SK-N-SH (cell line): ENCODE results near the gene RCAN1. TPM values are rescaled to one million over a fixed set of nuclear protein-coding genes. Genes with fewer than 3 reads are reported as not detected.
"Not testable (repeated sequence)": the region's sequence is repeated elsewhere in the genome, so short reads cannot be mapped to it uniquely, and the experiment has no call there.

Experiments used
- CTCF ChIA-PET: fragments of 300-600, 350-600 bp; formaldehyde crosslinking; extraction: SDS; loops from one replicate; lab custom pipeline; 2021; lab: Yijun Ruan, JAX
- POLR2A ChIA-PET: fragments of 350-600 bp; sonication (Branson Sonifier 250); formaldehyde crosslinking; extraction: SDS; loops from one replicate; lab custom pipeline; 2020; ENCODE audit warnings: antibody characterized with exemption, inconsistent platforms; lab: Yijun Ruan, JAX
- DNase-seq: peaks from one replicate; pipeline ENCODE4 v3.0.0; 2012
- H2AFZ ChIP-seq: fragments of 200-600 bp; sonication (generic); 2 replicates; pipeline ENCODE4 v1.8.1; 2016; ENCODE audit warnings: antibody characterized with exemption, mild to moderate bottlenecking, low read depth
- H3F3A ChIP-seq: fragments of 200-600 bp; sonication (generic); replicated peaks from 2 replicates; pipeline ENCODE3; 2016; ENCODE audit warnings: antibody characterized with exemption, mild to moderate bottlenecking; ENCODE audit not compliant: insufficient read depth
- H3K27ac ChIP-seq, 2 experiments: fragments of 200-500 bp in 1 of 2; fragments of 200-600 bp in 1 of 2; sonication (Bioruptor generic) in 1 of 2; sonication (generic), shearing (Covaris generic) in 1 of 2; 2 replicates each; pipeline versions ENCODE4 v1.5.1 to v1.6.1; 2014 to 2016; ENCODE audit warnings: low read depth in 2 of 2, inconsistent platforms in 1 of 2, low read length in 1 of 2, mild to moderate bottlenecking in 1 of 2, mixed read lengths in 1 of 2
- H3K27me3 ChIP-seq: fragments of 200-600 bp; sonication (generic), shearing (Covaris generic); 2 replicates; pipeline ENCODE4 v1.6.1; 2016; ENCODE audit warnings: mixed run types; ENCODE audit not compliant: insufficient read depth
- H3K36me3 ChIP-seq, 2 experiments: fragments of 200-500 bp in 1 of 2; fragments of 200-600 bp in 1 of 2; sonication (Bioruptor generic) in 1 of 2; sonication (generic) in 1 of 2; replicated peaks in 1 of 2; 2 replicates each; pipeline versions ENCODE3 to v1.5.1; 2014 to 2016; ENCODE audit warnings: low read length in 1 of 2, mild to moderate bottlenecking in 1 of 2; ENCODE audit not compliant: insufficient read depth in 2 of 2, control insufficient read depth in 1 of 2
- H3K4me1 ChIP-seq, 2 experiments: fragments of 200-500 bp in 1 of 2; fragments of 200-600 bp in 1 of 2; sonication (Bioruptor generic) in 1 of 2; sonication (generic), shearing (Covaris generic) in 1 of 2; 2 replicates each; pipeline versions ENCODE4 v1.5.1 to v1.6.1; 2014 to 2016; ENCODE audit warnings: low read depth in 1 of 2, low read length in 1 of 2, mixed run types in 1 of 2; ENCODE audit not compliant: insufficient read depth in 2 of 2, control insufficient read depth in 1 of 2
- H3K4me2 ChIP-seq: fragments of 200-600 bp; sonication (generic), shearing (Covaris generic); 2 replicates; pipeline ENCODE4 v1.6.1; 2017; ENCODE audit warnings: mixed run types
- H3K4me3 ChIP-seq, 2 experiments: fragments of 200-500 bp in 1 of 2; fragments of 200-600 bp in 1 of 2; sonication (Bioruptor generic) in 1 of 2; sonication (generic), shearing (Covaris generic) in 1 of 2; 2 replicates each; pipeline versions ENCODE4 v1.5.1 to v1.8.1; 2014 to 2016; ENCODE audit warnings: low read depth in 2 of 2, inconsistent platforms in 1 of 2, low read length in 1 of 2, mild to moderate bottlenecking in 1 of 2, mixed read lengths in 1 of 2, moderate library complexity in 1 of 2
- H3K79me2 ChIP-seq: fragments of 200-600 bp; sonication (generic); 2 replicates; pipeline ENCODE4 v1.8.1; 2017; ENCODE audit warnings: mild to moderate bottlenecking; ENCODE audit not compliant: insufficient read depth
- H3K9ac ChIP-seq: fragments of 200-600 bp; sonication (generic); 2 replicates; pipeline ENCODE4 v1.6.1; 2017; ENCODE audit warnings: mixed run types
- H3K9me2 ChIP-seq: fragments of 200-600 bp; sonication (generic); 2 replicates; pipeline ENCODE4 v1.6.1; 2017; ENCODE audit warnings: mixed run types
- H3K9me3 ChIP-seq: fragments of 200-600 bp; sonication (generic); 2 replicates; pipeline ENCODE4 v1.6.1; 2017; ENCODE audit warnings: mixed run types, mild to moderate bottlenecking, moderate library complexity
- H4K20me1 ChIP-seq: fragments of 200-600 bp; sonication (generic); 2 replicates; pipeline ENCODE4 v1.6.1; 2017; ENCODE audit warnings: mild to moderate bottlenecking, mixed run types; ENCODE audit not compliant: insufficient read depth
- ELF1 ChIP-seq: IDR thresholded peaks from 2 replicates; pipeline ENCODE4 v1.4.0; 2012
- FOXJ3 ChIP-seq: sonication (generic); formaldehyde crosslinking; IDR thresholded peaks from 2 replicates; pipeline ENCODE4 v1.5.1; 2020; ENCODE audit warnings: mild to moderate bottlenecking, missing genetic modification reagents
- IRF3 ChIP-seq: fragments of 150-350 bp; IDR thresholded peaks from 2 replicates; pipeline ENCODE4 v1.6.1; 2016; ENCODE audit warnings: mild to moderate bottlenecking, low read depth, low read length
- MXI1 ChIP-seq: IDR thresholded peaks from 2 replicates; pipeline ENCODE4 v1.6.1; 2012; ENCODE audit warnings: mild to moderate bottlenecking, low read depth, low read length, improper control_type of control experiment
- POLR2AphosphoS5 ChIP-seq: IDR thresholded peaks from 2 replicates; pipeline ENCODE4 v1.6.1; 2012; ENCODE audit warnings: low read depth, low read length
- SIN3A ChIP-seq: IDR thresholded peaks from 2 replicates; pipeline ENCODE4 v1.6.1; 2012; ENCODE audit warnings: low read depth, mild to moderate bottlenecking, low read length, moderate library complexity, borderline replicate concordance
- USF1 ChIP-seq: IDR thresholded peaks from 2 replicates; pipeline ENCODE4 v1.4.0; 2012; ENCODE audit warnings: low read depth, borderline replicate concordance
- USF2 ChIP-seq: fragments of 150-350 bp; IDR thresholded peaks from 2 replicates; pipeline ENCODE4 v1.6.1; 2017; ENCODE audit warnings: antibody characterized with exemption, low read length, low read depth, borderline replicate concordance
- WGBS: methylation state at CpG from one replicate; pipeline ENCODE4 v1.1.6; 2017; ENCODE audit warnings: low lambda C conversion rate; 5-methylcytosine and 5-hydroxymethylcytosine counted together
- polyA plus RNA-seq, 3 experiments: library from polyadenylated mRNA; depleted of rRNA; stranded (reverse); fragments of >200 nt; gene quantifications; 2 replicates each; pipeline ENCODE4 v1.2.3, GENCODE V29; 2012

Gene RCAN1
- polyA plus RNA-seq, 1 of the 3 experiments (the other 2 are of a cell fraction), result 16.7 TPM

- 8% methylated on average over 3 of the region's 3 CpGs for WGBS
- Histone ChIP-seq H2AFZ (no peak overlapping the region), H4K20me1 (no peaks in the 10 kb centered on the region), H3K4me3 (no peak overlapping the region), H3F3A (no peaks in the 10 kb centered on the region), H3K27me3 (0 out of 2 replicates have a peak, but pooled peaks cover 4% of the 10 kb centered on the region), H3K4me1 (no peaks in the 10 kb centered on the region), H3K27ac (no peak overlapping the region), H3K9ac (no peak overlapping the region), H3K79me2 (no peaks in the 10 kb centered on the region), H3K36me3 (no peaks in the 10 kb centered on the region), H3K4me2 (no peak overlapping the region), H3K9me3 (no peaks in the 10 kb centered on the region; the same call in 1 of the 2 replicates), H3K9me2 (no peaks in the 10 kb centered on the region)
- ChIA-PET CTCF (interaction anchor here (0.6 to 1.2 kb wide), 2 partner anchors 9 to 19 kb away, joined by 3 to 4 read pairs; no protein-coding TSS in a partner anchor), POLR2A (no interaction called here)
- TF ChIP-seq USF1 (no peak), POLR2AphosphoS5 (no peak), USF2 (no peak), ELF1 (no peak), FOXJ3 (CRISPR knock-in tag) (no peak), IRF3 (no peak), SIN3A (no peak), MXI1 (no peak)
- DNase-seq, result no peak
These were observed 116.3 kb downstream of the RCAN1 start for GRCh38 chr21:34498623-34499022.

- H3K9me3 ChIP-seq, DNase-seq, H4K20me1 ChIP-seq, H3K27me3 ChIP-seq, H3K4me2 ChIP-seq, H3K9ac ChIP-seq, H3K4me1 ChIP-seq, H3F3A ChIP-seq, POLR2A ChIA-PET, H3K9me2 ChIP-seq, H2AFZ ChIP-seq, H3K79me2 ChIP-seq, H3K27ac ChIP-seq, H3K36me3 ChIP-seq, CTCF ChIA-PET, H3K4me3 ChIP-seq: not testable (repeated sequence)
- no CpG with 5 or more reads among the region's 5 CpGs for WGBS
These were observed 131.1 kb downstream of the RCAN1 start for GRCh38 chr21:34483854-34484253.

GRCh38 chr21:34483435-34483834, 131.5 kb downstream of the RCAN1 start:
- H3F3A ChIP-seq, H3K4me2 ChIP-seq, POLR2A ChIA-PET, DNase-seq, H3K36me3 ChIP-seq, CTCF ChIA-PET, H3K4me1 ChIP-seq, H3K9me3 ChIP-seq, H3K9ac ChIP-seq, H3K27ac ChIP-seq, H3K4me3 ChIP-seq, H3K9me2 ChIP-seq, H3K27me3 ChIP-seq, H2AFZ ChIP-seq, H4K20me1 ChIP-seq, H3K79me2 ChIP-seq: not testable (repeated sequence)
- WGBS, result no CpG with 5 or more reads among the region's 3 CpGs

GRCh38 chr21:34467333-34467732, 147.6 kb downstream of the RCAN1 start:
- not testable (repeated sequence) for H2AFZ ChIP-seq, H3K36me3 ChIP-seq

More at GRCh38 chr21:34467333-34467732, 147.6 kb downstream of the RCAN1 start:
- DNase-seq, H3K9ac ChIP-seq, H3K9me3 ChIP-seq, H3K27ac ChIP-seq, H3K79me2 ChIP-seq, H3K9me2 ChIP-seq, H3K27me3 ChIP-seq, POLR2A ChIA-PET, H3F3A ChIP-seq, H3K4me3 ChIP-seq, H3K4me1 ChIP-seq, CTCF ChIA-PET, H4K20me1 ChIP-seq, H3K4me2 ChIP-seq: not testable (repeated sequence)
- no CpG with 5 or more reads among the region's 3 CpGs for WGBS
